Measurements from ENCODE around the gene MKX. TPM values are rescaled to one million over a fixed set of nuclear protein-coding genes. Genes with fewer than 3 reads are reported as not detected.

The MKX gene
- total and polyA plus RNA-seq, 2 experiments from 2014 or later, result 36.2 to 44.1 TPM

DNA sequence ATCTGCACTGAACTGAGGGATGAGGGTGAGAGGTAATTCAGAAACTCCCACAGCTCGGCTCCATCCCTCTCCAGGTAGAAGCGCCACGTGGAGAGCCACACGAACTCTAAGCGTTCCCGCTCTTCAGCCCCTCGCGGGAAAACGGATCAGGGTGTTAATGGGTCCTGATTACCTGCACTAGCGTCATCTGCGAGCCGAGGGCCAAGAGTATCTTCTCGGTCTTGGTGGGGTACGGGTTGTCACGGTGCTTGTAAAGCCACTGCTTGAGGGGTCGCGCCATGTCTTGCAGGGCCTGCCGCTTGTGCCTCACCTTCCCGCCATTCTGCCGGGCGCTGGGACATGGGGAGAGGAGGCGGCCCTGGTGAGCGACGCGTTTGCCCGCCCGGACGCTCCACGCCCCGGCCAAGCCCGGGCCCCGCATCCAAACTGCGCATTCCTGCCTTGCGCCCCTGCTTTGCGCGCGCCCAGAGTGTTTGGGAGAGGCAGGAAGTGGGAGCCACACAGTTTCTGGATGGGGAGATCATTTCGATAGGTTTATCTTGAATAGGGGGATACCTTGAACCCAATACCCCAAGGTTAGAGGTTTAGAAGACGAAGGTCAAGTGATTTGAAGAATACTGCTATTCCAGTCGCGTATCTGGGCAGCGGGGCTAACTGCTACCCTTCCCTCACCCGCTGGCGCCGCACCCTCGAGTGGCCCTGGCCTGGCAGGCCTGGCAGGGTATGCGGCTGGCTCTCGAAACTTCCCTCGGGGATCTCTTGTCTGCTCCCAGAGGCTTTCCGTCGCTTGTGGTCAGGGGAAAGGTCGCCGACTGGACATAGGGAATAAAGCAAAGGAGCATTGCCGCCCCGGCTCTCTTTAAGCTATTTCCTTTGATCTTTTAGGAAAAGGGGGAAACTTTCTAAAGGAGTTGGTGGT, 4.2 kb downstream of the MKX start:
- Histone ChIP-seq H3K4me2 (ENCODE audit: unreplicated experiment) (peak overlapping the region; percentile 46), H3K79me2 (ENCODE audit: insufficient read depth) (peaks cover 35% of the 10 kb centered on the region), H3F3A (ENCODE audit: insufficient read depth) (peaks cover 18% of the 10 kb centered on the region), H3K27me3 (replicated peaks; ENCODE audit: insufficient read depth) (no peaks in the 10 kb centered on the region), H3K4me3 (peak overlapping the region; percentile 77), H2AFZ (peak overlapping the region; percentile 80), H3K36me3 (ENCODE audit: low read depth) (peaks cover 15% of the 10 kb centered on the region; the same call in 1 of the 2 replicates), H3K27ac (peak overlapping the region; percentile 89), H3K9me3 (ENCODE audit: low read depth) (no peaks in the 10 kb centered on the region), H4K20me1 (ENCODE audit: insufficient read depth) (no peaks in the 10 kb centered on the region), H3K9me2 (ENCODE audit: insufficient read depth) (no peaks in the 10 kb centered on the region), H3K4me1 (ENCODE audit: insufficient read depth) (peaks cover 16% of the 10 kb centered on the region), H3K9ac (peak overlapping the region; percentile 87)
- in situ Hi-C loops (cut with MboI), result no loop called here
- no peak for DNase-seq
- TF ChIP-seq EZH2phosphoT487 (IDR thresholded peaks at IDR 0.05; ENCODE audit: insufficient read depth, low read depth) (no peak), EZH2 (IDR thresholded peaks at IDR 0.05; ENCODE audit: insufficient read depth, poor library complexity, severe bottlenecking) (no peak)
- 64 to 65% methylated on average over 38 to 55 of the region's 55 CpGs for WGBS, 2 experiments (ENCODE audit: low coverage in 1 of 2, low lambda C conversion rate in 2 of 2, missing lambda C conversion rate in 2 of 2)

DNA sequence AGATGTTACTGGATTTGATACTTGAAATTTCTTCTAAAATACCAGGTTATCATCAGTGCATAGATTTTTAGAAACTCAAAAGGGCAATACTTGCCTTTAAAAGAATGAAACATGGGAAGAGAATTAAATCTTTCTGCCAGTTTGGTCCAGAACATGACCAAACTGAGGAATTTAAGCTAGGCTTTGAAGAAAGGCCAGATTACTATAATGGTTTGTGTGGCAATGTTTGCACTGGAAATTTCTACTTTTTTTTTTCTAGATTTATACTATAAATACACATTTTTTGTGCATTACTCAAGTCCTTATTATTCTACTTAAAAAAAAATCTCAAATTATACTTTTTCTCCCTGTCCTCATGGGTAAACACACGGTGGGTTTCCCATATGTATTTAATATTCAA, 9.2 kb downstream of the MKX start:
- Histone ChIP-seq H3K9ac (no peak overlapping the region), H3K4me3 (no peak overlapping the region), H3K36me3 (ENCODE audit: low read depth) (peaks cover 41% of the 10 kb centered on the region), H3K4me2 (ENCODE audit: unreplicated experiment) (peak overlapping the region; percentile 22), H2AFZ (no peak overlapping the region), H3K79me2 (ENCODE audit: insufficient read depth) (peaks cover 29% of the 10 kb centered on the region), H3K27ac (peak overlapping the region; percentile 48), H4K20me1 (ENCODE audit: insufficient read depth) (no peaks in the 10 kb centered on the region), H3K9me2 (ENCODE audit: insufficient read depth) (no peaks in the 10 kb centered on the region), H3K4me1 (ENCODE audit: insufficient read depth) (peaks cover 34% of the 10 kb centered on the region), H3F3A (ENCODE audit: insufficient read depth) (peaks cover 33% of the 10 kb centered on the region), H3K27me3 (replicated peaks; ENCODE audit: insufficient read depth) (no peaks in the 10 kb centered on the region), H3K9me3 (ENCODE audit: low read depth) (no peaks in the 10 kb centered on the region)
- TF ChIP-seq EZH2 (IDR thresholded peaks at IDR 0.05; ENCODE audit: insufficient read depth, poor library complexity, severe bottlenecking) (no peak), EZH2phosphoT487 (IDR thresholded peaks at IDR 0.05; ENCODE audit: insufficient read depth, low read depth) (no peak)
- WGBS, 2 experiments (ENCODE audit: low coverage in 1 of 2, low lambda C conversion rate in 2 of 2, missing lambda C conversion rate in 2 of 2), result 30 to 41% methylated on average over 1 of the region's 1 CpG
- DNase-seq, result peak; percentile 82
- in situ Hi-C loops (cut with MboI), result no loop called here

DNA sequence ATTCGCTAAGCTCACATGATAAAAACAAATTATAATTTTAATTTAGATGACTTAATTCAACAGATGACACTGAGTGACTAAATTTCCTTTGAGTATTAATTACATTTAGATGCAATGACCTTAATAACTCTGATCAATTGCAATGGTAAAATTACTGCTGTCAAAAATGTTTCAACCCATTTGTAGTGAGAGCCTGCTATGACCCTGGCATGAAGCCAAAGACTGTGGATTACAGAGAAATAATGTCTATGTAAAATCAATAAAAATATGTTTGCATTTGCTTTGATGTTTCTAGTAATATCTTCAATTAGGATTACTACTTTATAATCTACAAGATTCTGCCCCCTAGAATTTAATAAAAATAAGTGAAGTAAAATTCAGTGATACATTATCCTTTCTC, 15.6 kb downstream of the MKX start:
- H3K27ac ChIP-seq, result no peak overlapping the region
- no peaks in the 10 kb centered on the region for H4K20me1 ChIP-seq (ENCODE audit: insufficient read depth)
- WGBS, 2 experiments (ENCODE audit: low coverage in 1 of 2, low lambda C conversion rate in 2 of 2, missing lambda C conversion rate in 2 of 2), result 97 to 100% methylated on average over 1 of the region's 1 CpG
- H3K4me3 ChIP-seq, result no peak overlapping the region
- peaks cover 42% of the 10 kb centered on the region for H3K79me2 ChIP-seq (ENCODE audit: insufficient read depth)
- H3K4me2 ChIP-seq (ENCODE audit: unreplicated experiment), result no peak overlapping the region
- no peak for DNase-seq
- in situ Hi-C loops (cut with MboI), result no loop called here
- no peaks in the 10 kb centered on the region for H3K9me2 ChIP-seq (ENCODE audit: insufficient read depth)
- H3K4me1 ChIP-seq (ENCODE audit: insufficient read depth), result peaks cover 49% of the 10 kb centered on the region
- no peak overlapping the region for H3K9ac ChIP-seq
- no peak for TF ChIP-seq EZH2 (IDR thresholded peaks at IDR 0.05; ENCODE audit: insufficient read depth, poor library complexity, severe bottlenecking)
- no peak for TF ChIP-seq EZH2phosphoT487 (IDR thresholded peaks at IDR 0.05; ENCODE audit: insufficient read depth, low read depth)
- H3F3A ChIP-seq (ENCODE audit: insufficient read depth), result peaks cover 21% of the 10 kb centered on the region; the same call in 1 of the 2 replicates
- H3K9me3 ChIP-seq (ENCODE audit: low read depth), result no peaks in the 10 kb centered on the region
- H3K36me3 ChIP-seq (ENCODE audit: low read depth), result peaks cover 38% of the 10 kb centered on the region
- H2AFZ ChIP-seq, result no peak overlapping the region
- no peaks in the 10 kb centered on the region for H3K27me3 ChIP-seq (replicated peaks; ENCODE audit: insufficient read depth)

DNA sequence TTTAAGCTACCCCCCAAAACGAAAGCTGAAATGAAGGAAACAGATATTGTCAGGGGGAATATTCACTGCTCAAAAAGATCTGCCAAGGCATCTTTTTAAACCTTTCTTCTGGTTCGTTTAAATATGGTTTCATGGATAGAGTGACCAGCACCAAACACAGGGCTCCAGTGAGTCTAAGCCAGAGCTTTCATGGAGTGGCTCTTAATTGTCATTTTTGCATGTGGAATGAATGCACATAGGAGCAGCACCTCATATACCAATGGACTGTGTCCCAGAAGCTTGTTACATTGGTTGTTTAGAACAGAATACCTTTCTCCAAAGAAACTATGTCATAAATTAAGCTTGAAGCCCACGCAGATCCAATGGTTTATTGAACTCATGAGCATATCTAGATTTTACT, 17.3 kb downstream of the MKX start:
- no peaks in the 10 kb centered on the region for H4K20me1 ChIP-seq (ENCODE audit: insufficient read depth)
- no peaks in the 10 kb centered on the region for H3K27me3 ChIP-seq (replicated peaks; ENCODE audit: insufficient read depth)
- peaks cover 66% of the 10 kb centered on the region for H3K4me1 ChIP-seq (ENCODE audit: insufficient read depth)
- in situ Hi-C loops (cut with MboI), result no loop called here
- peak overlapping the region; percentile 27 for H3K9ac ChIP-seq
- 40 to 46% methylated on average over 3 of the region's 3 CpGs for WGBS, 2 experiments (ENCODE audit: low coverage in 1 of 2, low lambda C conversion rate in 2 of 2, missing lambda C conversion rate in 2 of 2)
- peak overlapping the region; percentile 54 for H3K4me3 ChIP-seq
- H2AFZ ChIP-seq, result peak overlapping the region; percentile 78
- no peak for DNase-seq
- no peaks in the 10 kb centered on the region for H3K9me2 ChIP-seq (ENCODE audit: insufficient read depth)
- H3K9me3 ChIP-seq (ENCODE audit: low read depth), result no peaks in the 10 kb centered on the region
- H3K4me2 ChIP-seq (ENCODE audit: unreplicated experiment), result peak overlapping the region; percentile 69
- peaks cover 42% of the 10 kb centered on the region for H3K79me2 ChIP-seq (ENCODE audit: insufficient read depth)
- peaks cover 37% of the 10 kb centered on the region for H3F3A ChIP-seq (ENCODE audit: insufficient read depth)
- TF ChIP-seq EZH2phosphoT487 (IDR thresholded peaks at IDR 0.05; ENCODE audit: insufficient read depth, low read depth) (no peak), EZH2 (IDR thresholded peaks at IDR 0.05; ENCODE audit: insufficient read depth, poor library complexity, severe bottlenecking) (no peak)
- peak overlapping the region; percentile 29 for H3K27ac ChIP-seq
- peaks cover 28% of the 10 kb centered on the region for H3K36me3 ChIP-seq (ENCODE audit: low read depth)
